IPS-NIHi11 (cell line): ENCODE measurements around the gene EFEMP1.

Experiments used
- DNase-seq: peaks from one replicate; pipeline ENCODE4 v3.0.0; 2012; ENCODE audit warnings: mixed read lengths, low spot score

The EFEMP1 gene

GRCh38 chr2:55931281-55931680, 7.7 kb upstream of the EFEMP1 start:
- no peak for DNase-seq

- DNase-seq, result no peak
Measured at GRCh38 chr2:55929476-55929875, 5.9 kb upstream of the EFEMP1 start.

GRCh38 chr2:55926974-55927373, 3.4 kb upstream of the EFEMP1 start:
- no peak for DNase-seq

- DNase-seq, result peak; percentile 41
Measured at GRCh38 chr2:55926246-55926645, 2.7 kb upstream of the EFEMP1 start.

- no peak for DNase-seq
Measured at GRCh38 chr2:55923982-55924321, 370 bp upstream of the EFEMP1 start.

- peak; percentile 26 for DNase-seq
Measured at GRCh38 chr2:55922291-55922907, 1.2 kb downstream of the EFEMP1 start.

- DNase-seq, result no peak
Measured at GRCh38 chr2:55919574-55919973, 4.0 kb downstream of the EFEMP1 start.

GRCh38 chr2:55918856-55919255, 4.7 kb downstream of the EFEMP1 start:
- DNase-seq, result no peak

GRCh38 chr2:55917713-55918390, 5.7 kb downstream of the EFEMP1 start:
- DNase-seq, result no peak

GRCh38 chr2:55917117-55917516, 6.5 kb downstream of the EFEMP1 start:
- no peak for DNase-seq

GRCh38 chr2:55916473-55917049, 7.0 kb downstream of the EFEMP1 start:
- no peak for DNase-seq

GRCh38 chr2:55914786-55915185, 8.8 kb downstream of the EFEMP1 start:
- no peak for DNase-seq

GRCh38 chr2:55912926-55913325, 10.7 kb downstream of the EFEMP1 start:
- DNase-seq, result no peak

- no peak for DNase-seq
Measured at GRCh38 chr2:55910077-55910476, 13.5 kb downstream of the EFEMP1 start.

- no peak for DNase-seq
Measured at GRCh38 chr2:55907686-55908085, 15.9 kb downstream of the EFEMP1 start.

- no peak for DNase-seq
Measured at GRCh38 chr2:55906993-55907392, 16.6 kb downstream of the EFEMP1 start.

- DNase-seq, result no peak
Measured at GRCh38 chr2:55903727-55904126, 19.9 kb downstream of the EFEMP1 start.

- DNase-seq, result no peak
Measured at GRCh38 chr2:55902971-55903370, 20.6 kb downstream of the EFEMP1 start.

GRCh38 chr2:55902429-55902828, 21.2 kb downstream of the EFEMP1 start:
- DNase-seq, result no peak

- DNase-seq, result no peak
Measured at GRCh38 chr2:55901941-55902340, 21.6 kb downstream of the EFEMP1 start.

GRCh38 chr2:55901322-55901721, 22.3 kb downstream of the EFEMP1 start:
- no peak for DNase-seq

- no peak for DNase-seq
Measured at GRCh38 chr2:55899881-55900280, 23.7 kb downstream of the EFEMP1 start.

- DNase-seq, result no peak
Measured at GRCh38 chr2:55898386-55899040, 25.1 kb downstream of the EFEMP1 start.
